Activated B cell treated with CpG ODN at 0.5 μM for 24 hours (primary cell): ENCODE measurements around the gene BATF3. TPM values are rescaled to one million over a fixed set of nuclear protein-coding genes. Genes with fewer than 3 reads are reported as not detected.

ENCODE experiments used
- ATAC-seq: fragments of 200-7000 bp; cut with Tn5 transposase; one replicate; pipeline ENCODE4 v1.10.0; 2021; ENCODE audit warnings: low read depth, mild to moderate bottlenecking, moderate library complexity
- CTCF ChIA-PET: fragments of 350-600 bp; sonication (Branson Sonifier 250); formaldehyde crosslinking; loops from one replicate; lab custom pipeline; 2021; ENCODE audit warnings: antibody characterized with exemption; lab: Charles Lee
- POLR2A ChIA-PET: fragments of 350-600 bp; sonication (Branson Sonifier 250); formaldehyde crosslinking; loops from one replicate; lab custom pipeline; 2021; ENCODE audit warnings: antibody characterized with exemption; lab: Charles Lee
- DNase-seq: peaks from one replicate; pipeline ENCODE4 v3.0.0; 2022
- H3K27ac Mint-ChIP-seq: one replicate; pipeline ENCODE4 v1.8.0; 2020; ENCODE audit warnings: mixed read lengths
- H3K27me3 Mint-ChIP-seq: one replicate; pipeline ENCODE4 v1.8.0; 2021; ENCODE audit warnings: mixed read lengths
- H3K36me3 Mint-ChIP-seq: one replicate; pipeline ENCODE4 v1.8.0; 2021; ENCODE audit warnings: low read depth, mixed read lengths
- H3K4me1 Mint-ChIP-seq: one replicate; pipeline ENCODE4 v1.8.0; 2021; ENCODE audit warnings: mixed read lengths
- H3K4me3 Mint-ChIP-seq: one replicate; pipeline ENCODE4 v1.8.0; 2020; ENCODE audit warnings: mild to moderate bottlenecking, mixed read lengths
- H3K9me3 Mint-ChIP-seq: one replicate; pipeline ENCODE4 v1.8.0; 2020; ENCODE audit warnings: mixed read lengths
- CTCF ChIP-seq: fragments of 200-600 bp; IDR thresholded peaks from one replicate; pipeline ENCODE4 v1.8.0; 2022; ENCODE audit warnings: antibody characterized with exemption, mild to moderate bottlenecking
- intact Hi-C: fragments of 100-400 bp; cut with micrococcal nuclease; formaldehyde crosslinking; loops from one replicate; pipeline ENCODE4 v1.15.1; 2024
- total RNA-seq: library from RNA; stranded (reverse); gene quantifications from 2 replicates; pipeline ENCODE4 v1.2.3, GENCODE V29; 2022

BATF3 gene
- total RNA-seq, 1 donor from 2014 or later: 23.5 TPM

DNA sequence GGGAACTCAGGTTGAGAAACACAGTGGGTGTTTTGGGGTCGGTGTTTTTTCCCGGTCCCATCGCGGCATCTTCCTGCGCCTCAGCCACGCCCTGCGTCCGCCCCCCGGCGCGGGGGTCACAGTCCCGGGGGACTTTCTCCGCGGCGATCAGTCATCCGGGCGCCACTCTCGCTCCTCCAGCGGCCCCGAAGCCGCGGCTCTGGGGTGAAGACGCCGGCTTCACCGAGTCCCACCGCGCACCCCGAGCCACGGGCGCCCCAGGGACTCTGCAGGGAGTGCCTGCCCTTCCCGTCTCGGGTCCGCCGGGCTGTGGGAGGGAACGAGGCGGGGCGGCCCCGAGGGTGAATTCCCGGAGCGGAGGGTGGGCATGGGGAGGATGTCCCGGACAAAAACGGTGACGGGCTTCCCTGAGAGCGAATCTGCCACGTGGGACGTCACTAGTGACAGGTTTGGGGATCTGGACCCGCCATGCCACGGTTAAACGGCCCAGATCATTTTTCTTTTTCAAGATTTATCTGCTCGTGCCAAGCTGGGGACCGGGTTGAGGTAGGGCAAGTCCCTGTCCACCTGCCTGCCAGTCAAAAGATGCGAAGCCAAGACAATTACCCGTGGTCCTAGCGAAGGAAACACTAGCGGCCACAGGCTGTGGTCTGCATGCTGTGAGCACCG, 717 bp upstream of the BATF3 start:
- peak overlapping the region; percentile 88 for H3K4me3 Mint-ChIP-seq
- intact Hi-C loops: no loop called here
- no peak for TF ChIP-seq CTCF

GRCh38 chr1:212699104-212699624, 476 bp downstream of the BATF3 start:
- H3K9me3 Mint-ChIP-seq: no peaks in the 10 kb centered on the region
- peaks cover 11% of the 10 kb centered on the region for H3K27me3 Mint-ChIP-seq
- peak overlapping the region; percentile 79 for H3K27ac Mint-ChIP-seq
- ChIA-PET POLR2A (interaction anchor here (0.7 to 1.3 kb wide), 5 partner anchors 20 to 95 kb away, joined by 3 to 6 read pairs (median 4); partner anchors contain the start of genes NSL1 and TATDN3), CTCF (interaction anchor here (0.6 to 1.9 kb wide), 3 partner anchors 34 to 222 kb away, joined by 3 to 5 read pairs (median 4); no protein-coding TSS in a partner anchor)
- DNase-seq: peak; percentile 56
- H3K4me3 Mint-ChIP-seq: peak overlapping the region; percentile 88
- H3K4me1 Mint-ChIP-seq: peaks cover 45% of the 10 kb centered on the region
- intact Hi-C loops: loop anchor here (1.0 to 2.0 kb wide), 6 partner anchors 16 to 296 kb away; no protein-coding TSS in a partner anchor
- peak; percentile 55 for ATAC-seq
- TF ChIP-seq CTCF: no peak
- no peaks in the 10 kb centered on the region for H3K36me3 Mint-ChIP-seq

More for the DNA sequence above, 717 bp upstream of the BATF3 start:
- Mint-ChIP-seq H3K27ac (peak overlapping the region; percentile 86), H3K9me3 (no peaks in the 10 kb centered on the region), H3K27me3 (peaks cover 11% of the 10 kb centered on the region), H3K4me1 (peaks cover 45% of the 10 kb centered on the region), H3K36me3 (no peaks in the 10 kb centered on the region)
- ChIA-PET CTCF (interaction anchor here (0.8 to 2.0 kb wide), 5 partner anchors 33 to 223 kb away, joined by 3 to 15 read pairs (median 3); no protein-coding TSS in a partner anchor), POLR2A (interaction anchor here (0.5 to 2.2 kb wide), 19 partner anchors 10 to 766 kb away, joined by 3 to 19 read pairs (median 5); partner anchors contain the start of genes ATF3, NSL1 and TATDN3)
- ATAC-seq (peak; percentile 30), DNase-seq (peak; percentile 61)

DNA sequence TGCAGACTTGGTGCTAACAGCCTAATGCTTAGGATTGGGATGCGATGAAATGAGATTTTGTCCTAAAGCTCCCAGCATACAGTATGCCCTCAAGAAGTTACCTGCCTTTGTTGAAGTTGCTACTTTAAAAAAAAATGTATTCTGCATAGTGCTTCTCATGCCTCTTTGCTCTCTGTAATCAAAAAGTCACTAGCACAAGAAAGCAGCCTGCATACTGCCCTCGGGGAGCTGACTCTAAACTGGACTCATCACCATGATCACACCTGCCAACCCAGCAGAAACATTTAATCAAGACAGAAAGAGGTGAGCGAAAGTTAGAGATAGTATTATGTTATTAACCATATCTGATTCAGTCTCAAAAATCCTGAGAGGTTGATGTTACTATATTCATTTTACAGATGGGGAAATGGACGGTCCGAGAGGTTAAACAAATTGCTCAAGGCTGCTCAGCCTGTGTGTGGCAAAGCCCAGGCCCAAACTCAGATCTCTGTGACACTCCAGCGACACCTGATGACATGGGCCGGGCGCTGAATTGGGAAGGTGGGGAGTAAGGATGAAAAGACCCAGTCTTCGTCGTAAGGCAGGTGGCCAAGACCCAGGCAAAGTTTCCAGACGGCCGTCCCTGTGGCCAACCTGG, 1.1 kb downstream of the BATF3 start:
- Mint-ChIP-seq H3K27ac (peak overlapping the region; percentile 18), H3K4me3 (peak overlapping the region; percentile 88), H3K9me3 (no peaks in the 10 kb centered on the region), H3K36me3 (no peaks in the 10 kb centered on the region), H3K4me1 (peaks cover 45% of the 10 kb centered on the region), H3K27me3 (peaks cover 11% of the 10 kb centered on the region)
- POLR2A ChIA-PET: interaction anchor here (0.7 to 1.3 kb wide), 5 partner anchors 20 to 96 kb away, joined by 3 to 6 read pairs (median 4); partner anchors contain the start of genes NSL1 and TATDN3
- DNase-seq: no peak
- no peak for ATAC-seq
- TF ChIP-seq CTCF: no peak
- CTCF ChIA-PET: interaction anchor here (0.6 to 1.9 kb wide), 3 partner anchors 34 to 221 kb away, joined by 3 to 5 read pairs (median 4); no protein-coding TSS in a partner anchor
- intact Hi-C loops: loop anchor here (1.0 to 2.0 kb wide), 6 partner anchors 15 to 297 kb away; no protein-coding TSS in a partner anchor

- POLR2A ChIA-PET: no interaction called here
- peaks cover 39% of the 10 kb centered on the region for H3K4me1 Mint-ChIP-seq
Observed at GRCh38 chr1:212696721-212697331, 2.8 kb downstream of the BATF3 start.

More at GRCh38 chr1:212696721-212697331, 2.8 kb downstream of the BATF3 start:
- H3K36me3 Mint-ChIP-seq: no peaks in the 10 kb centered on the region
- ATAC-seq (no peak), DNase-seq (no peak)
- intact Hi-C loops: no loop called here
- H3K9me3 Mint-ChIP-seq: no peaks in the 10 kb centered on the region
- H3K27ac Mint-ChIP-seq: no peak overlapping the region
- CTCF ChIA-PET: interaction anchor here (1.1 to 2.5 kb wide), 2 partner anchors 32 to 220 kb away, joined by 4 to 9 read pairs; no protein-coding TSS in a partner anchor
- H3K27me3 Mint-ChIP-seq: peaks cover 11% of the 10 kb centered on the region
- no peak overlapping the region for H3K4me3 Mint-ChIP-seq
- no peak for TF ChIP-seq CTCF
